Esophagus squamous epithelium (tissue), 4 donors: ENCODE measurements around the gene CDK10.

Experiments
- POLR2A ChIP-seq, 4 donors: fragments of 450-650 bp; IDR thresholded peaks; one replicate each; pipeline ENCODE4 v1.6.1; 2017; ENCODE audit warnings: antibody characterized with exemption in 4 of 4, mild to moderate bottlenecking in 4 of 4, moderate library complexity in 3 of 4
- TF ChIP-seq, protein P1 (sequence below), 6 experiments: fragments of 450-650 bp in 4 of 6; fragments of 200-600 bp in 2 of 6; sonication (generic) in 2 of 6; IDR thresholded peaks; one replicate each; pipeline ENCODE4 v1.5.1; 2016 to 2019; ENCODE audit warnings: antibody characterized with exemption in 6 of 6, mild to moderate bottlenecking in 4 of 6, moderate library complexity in 4 of 6

DNA sequence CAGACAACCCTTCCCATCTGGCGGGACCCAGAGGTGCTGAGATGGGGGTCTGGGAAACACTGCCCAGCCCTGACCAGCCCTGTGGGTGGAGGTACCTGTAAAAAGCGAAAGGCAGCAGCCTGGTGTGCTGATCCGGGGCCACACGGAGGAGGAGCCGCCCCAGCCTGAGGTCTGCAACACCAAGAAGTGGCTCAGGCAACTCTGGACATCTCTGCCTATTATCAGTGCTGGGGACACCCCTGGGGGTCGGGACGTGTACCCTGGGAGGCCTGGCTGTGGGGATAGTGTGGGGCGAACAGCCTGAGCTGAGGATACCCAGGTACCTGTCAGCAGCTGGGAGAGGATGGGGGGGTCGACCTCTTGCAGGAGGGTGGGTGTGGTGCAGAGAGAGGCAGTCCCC, 52.9 kb downstream of the CDK10 start:
- TF ChIP-seq POLR2A (IDR thresholded peaks at IDR 0.05) = no peak
- TF ChIP-seq, protein P1, sequence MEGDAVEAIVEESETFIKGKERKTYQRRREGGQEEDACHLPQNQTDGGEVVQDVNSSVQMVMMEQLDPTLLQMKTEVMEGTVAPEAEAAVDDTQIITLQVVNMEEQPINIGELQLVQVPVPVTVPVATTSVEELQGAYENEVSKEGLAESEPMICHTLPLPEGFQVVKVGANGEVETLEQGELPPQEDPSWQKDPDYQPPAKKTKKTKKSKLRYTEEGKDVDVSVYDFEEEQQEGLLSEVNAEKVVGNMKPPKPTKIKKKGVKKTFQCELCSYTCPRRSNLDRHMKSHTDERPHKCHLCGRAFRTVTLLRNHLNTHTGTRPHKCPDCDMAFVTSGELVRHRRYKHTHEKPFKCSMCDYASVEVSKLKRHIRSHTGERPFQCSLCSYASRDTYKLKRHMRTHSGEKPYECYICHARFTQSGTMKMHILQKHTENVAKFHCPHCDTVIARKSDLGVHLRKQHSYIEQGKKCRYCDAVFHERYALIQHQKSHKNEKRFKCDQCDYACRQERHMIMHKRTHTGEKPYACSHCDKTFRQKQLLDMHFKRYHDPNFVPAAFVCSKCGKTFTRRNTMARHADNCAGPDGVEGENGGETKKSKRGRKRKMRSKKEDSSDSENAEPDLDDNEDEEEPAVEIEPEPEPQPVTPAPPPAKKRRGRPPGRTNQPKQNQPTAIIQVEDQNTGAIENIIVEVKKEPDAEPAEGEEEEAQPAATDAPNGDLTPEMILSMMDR (IDR thresholded peaks at IDR 0.05) = no peak
